H1 (cell line): ENCODE results near the gene UPF2. TPM values are rescaled to one million over a fixed set of nuclear protein-coding genes. Genes with fewer than 3 reads are reported as not detected.

Experiments used
- BRCA1 ChIP-seq: IDR thresholded peaks from 2 replicates; pipeline ENCODE4 v1.6.1; 2012; ENCODE audit warnings: low read depth, low read length, improper control_type of control experiment
- SUZ12 ChIP-seq: fragments of 200-600 bp; sonication (generic); IDR thresholded peaks from 2 replicates; pipeline ENCODE4 v1.6.1; 2012; ENCODE audit warnings: mild to moderate bottlenecking, inconsistent platforms, low read length, moderate library complexity, mixed read lengths
- ZNF274 ChIP-seq: IDR thresholded peaks from 2 replicates; pipeline ENCODE4 v1.7.0; 2012; ENCODE audit warnings: low read length, borderline replicate concordance; ENCODE audit errors: extremely low read depth
- polyA plus RNA-seq, 7 experiments: library from polyadenylated mRNA; depleted of rRNA in 3 of 7; stranded (reverse) in 5 of 7; unstranded in 2 of 7; fragments of >200 nt in 5 of 7; fragments of 200-250 nt in 2 of 7; gene quantifications; 1 replicate in 5 of 7; 2 replicates in 1 of 7; 4 replicates in 1 of 7; pipeline versions ENCODE4 v1.2.1 to v1.2.3, GENCODE V29; 2011 to 2013; ENCODE audit warnings: missing spikeins in 2 of 7, mixed read lengths in 2 of 7
- total RNA-seq: library from RNA; stranded (reverse); fragmentation: NEBNext Ultra II Directional; extraction: Animal tissue kit (Norgen Biotek cat#: 25700); gene quantifications from 2 replicates; pipeline ENCODE4 v1.2.1, GENCODE V29; 2021

UPF2 gene
- total and polyA plus RNA-seq, 2 of the 8 experiments (the other 6 are each of a cell fraction or from before 2014, with no cell fraction given) = 6.2 to 32.8 TPM

DNA sequence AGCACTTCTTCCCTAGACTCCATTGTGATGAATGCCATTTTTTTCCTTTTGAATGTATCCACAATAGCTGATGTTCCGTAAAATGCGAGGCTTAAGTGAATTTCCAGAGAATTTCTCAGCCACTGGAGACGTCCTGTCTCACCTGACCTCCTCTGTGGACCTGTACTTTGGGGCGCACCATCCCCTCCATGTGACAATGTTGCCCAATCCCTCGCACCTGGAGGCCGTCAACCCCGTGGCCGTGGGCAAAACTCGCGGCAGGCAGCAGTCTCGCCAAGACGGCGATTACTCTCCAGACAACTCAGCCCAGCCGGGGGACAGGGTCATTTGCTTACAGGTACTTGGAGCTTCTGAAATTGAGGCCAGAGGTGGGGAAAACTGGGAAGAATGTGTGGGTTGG, 46.3 kb upstream of the UPF2 start (continued):
- TF ChIP-seq BRCA1 (no peak), SUZ12 (no peak), ZNF274 (no peak)
- TF ChIP-seq, all 59 proteins: peak for 0
